ENCODE measurements around the gene IFNA2.
"Not testable (repeated sequence)": the region's sequence is repeated elsewhere in the genome, so short reads cannot be mapped to it uniquely, and the experiment has no call there.

IFNA2 gene

DNA sequence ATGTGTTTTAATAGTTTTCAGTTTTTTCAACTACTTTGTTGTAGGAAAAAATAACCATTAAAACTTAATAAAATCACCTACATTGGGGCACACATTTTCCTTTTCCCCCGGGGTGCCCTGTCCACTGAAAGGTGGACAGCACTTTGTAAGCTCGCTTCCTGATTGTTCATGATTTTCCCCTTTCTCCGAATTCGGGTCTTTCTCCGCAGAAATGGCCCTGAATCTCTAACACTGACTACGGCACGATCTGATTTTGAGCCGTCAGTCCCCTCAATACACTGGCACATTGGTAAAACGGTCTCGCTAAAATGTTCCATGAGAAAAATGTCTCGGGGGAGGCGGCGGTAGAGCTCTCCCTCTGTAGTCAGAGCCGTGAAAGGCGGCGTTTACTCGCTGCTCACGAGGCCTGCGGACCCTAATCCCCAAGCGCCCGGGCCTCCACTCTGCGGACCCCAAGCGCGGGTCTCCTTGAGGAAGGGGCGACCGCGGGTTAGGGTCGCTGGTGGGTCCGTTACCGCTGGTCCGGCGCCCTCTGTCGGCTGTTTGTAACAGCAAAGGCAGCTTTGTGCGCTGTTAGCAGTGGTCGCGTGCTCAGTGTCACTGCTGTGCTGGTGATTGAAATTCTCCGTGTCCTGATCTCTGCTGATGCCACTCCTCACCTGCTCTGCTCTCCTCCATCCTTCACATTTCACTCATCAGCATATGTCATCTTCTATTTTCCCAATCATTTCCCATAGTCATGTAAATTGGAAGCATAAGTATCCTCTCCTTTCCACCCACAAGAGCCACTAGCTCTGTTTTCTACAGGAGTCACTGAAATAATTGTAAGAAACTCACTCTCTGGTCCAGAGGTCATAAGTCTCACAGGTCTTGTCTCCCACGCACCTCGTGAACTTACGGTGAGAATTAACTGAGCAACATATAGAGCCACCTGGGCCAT is 10.8 kb upstream of the IFNA2 start:
- peak; percentile 71 for DNase-seq (ENCODE audit: low read depth)
- peak overlapping the region; percentile 40 for H3K4me3 ChIP-seq (ENCODE audit: low read depth, low read length)
- TF ChIP-seq, protein P1, sequence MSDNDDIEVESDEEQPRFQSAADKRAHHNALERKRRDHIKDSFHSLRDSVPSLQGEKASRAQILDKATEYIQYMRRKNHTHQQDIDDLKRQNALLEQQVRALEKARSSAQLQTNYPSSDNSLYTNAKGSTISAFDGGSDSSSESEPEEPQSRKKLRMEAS (IDR thresholded peaks at IDR 0.05; ENCODE audit: low read depth, low read length): no peak
- TF ChIP-seq, protein P2, sequence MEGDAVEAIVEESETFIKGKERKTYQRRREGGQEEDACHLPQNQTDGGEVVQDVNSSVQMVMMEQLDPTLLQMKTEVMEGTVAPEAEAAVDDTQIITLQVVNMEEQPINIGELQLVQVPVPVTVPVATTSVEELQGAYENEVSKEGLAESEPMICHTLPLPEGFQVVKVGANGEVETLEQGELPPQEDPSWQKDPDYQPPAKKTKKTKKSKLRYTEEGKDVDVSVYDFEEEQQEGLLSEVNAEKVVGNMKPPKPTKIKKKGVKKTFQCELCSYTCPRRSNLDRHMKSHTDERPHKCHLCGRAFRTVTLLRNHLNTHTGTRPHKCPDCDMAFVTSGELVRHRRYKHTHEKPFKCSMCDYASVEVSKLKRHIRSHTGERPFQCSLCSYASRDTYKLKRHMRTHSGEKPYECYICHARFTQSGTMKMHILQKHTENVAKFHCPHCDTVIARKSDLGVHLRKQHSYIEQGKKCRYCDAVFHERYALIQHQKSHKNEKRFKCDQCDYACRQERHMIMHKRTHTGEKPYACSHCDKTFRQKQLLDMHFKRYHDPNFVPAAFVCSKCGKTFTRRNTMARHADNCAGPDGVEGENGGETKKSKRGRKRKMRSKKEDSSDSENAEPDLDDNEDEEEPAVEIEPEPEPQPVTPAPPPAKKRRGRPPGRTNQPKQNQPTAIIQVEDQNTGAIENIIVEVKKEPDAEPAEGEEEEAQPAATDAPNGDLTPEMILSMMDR (IDR thresholded peaks at IDR 0.05; ENCODE audit: low read depth, low read length): peak; percentile 96

DNA sequence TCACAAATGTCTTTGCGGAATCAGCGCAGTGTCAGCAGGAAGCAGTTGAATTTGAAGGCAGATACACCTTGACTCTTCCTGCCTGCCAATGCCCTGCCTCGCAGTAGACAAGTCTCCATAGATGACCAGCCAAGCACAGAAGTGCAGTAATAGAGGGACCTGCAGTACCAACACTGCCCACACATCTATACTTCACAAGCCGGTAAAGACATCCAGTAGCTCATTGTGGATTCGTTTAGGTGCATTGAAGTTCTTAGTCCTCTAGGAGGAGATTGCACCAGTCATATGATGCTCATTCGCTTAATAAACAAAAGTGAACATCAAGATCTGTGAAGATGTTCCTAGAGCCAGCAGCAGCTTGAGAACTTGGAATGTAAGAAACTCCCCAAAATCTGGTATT is 7.1 kb upstream of the IFNA2 start:
- no peak for TF ChIP-seq MYC (IDR thresholded peaks at IDR 0.05; ENCODE audit: low read depth, low read length)
- TF ChIP-seq, protein P2 (IDR thresholded peaks at IDR 0.05; ENCODE audit: low read depth, low read length): peak; percentile 46
- H3K4me3 ChIP-seq (ENCODE audit: low read depth, low read length): no peak overlapping the region
- peak; percentile 65 for DNase-seq (ENCODE audit: low read depth)

GRCh38 chr9:21383627-21384026 is 1.6 kb downstream of the IFNA2 start:
- DNase-seq (ENCODE audit: low read depth): peak; percentile 44
- TF ChIP-seq, protein P1 (IDR thresholded peaks at IDR 0.05; ENCODE audit: low read depth, low read length): 0 out of 2 replicates have a peak, but pooled peaks have one; percentile 6
- no peak for TF ChIP-seq MYC (IDR thresholded peaks at IDR 0.05; ENCODE audit: low read depth, low read length)
- peak overlapping the region; percentile 8 for H3K4me3 ChIP-seq (ENCODE audit: low read depth, low read length)

- peak overlapping the region; percentile 41 for H3K4me3 ChIP-seq (ENCODE audit: low read depth, low read length)
- DNase-seq (ENCODE audit: low read depth): peak; percentile 94
- TF ChIP-seq, protein P2 (IDR thresholded peaks at IDR 0.05; ENCODE audit: low read depth, low read length): no peak
- TF ChIP-seq MYC (IDR thresholded peaks at IDR 0.05; ENCODE audit: low read depth, low read length): 0 out of 2 replicates have a peak, but pooled peaks have one; percentile 30
Measured at GRCh38 chr9:21381448-21382339, 3.5 kb downstream of the IFNA2 start.

DNA sequence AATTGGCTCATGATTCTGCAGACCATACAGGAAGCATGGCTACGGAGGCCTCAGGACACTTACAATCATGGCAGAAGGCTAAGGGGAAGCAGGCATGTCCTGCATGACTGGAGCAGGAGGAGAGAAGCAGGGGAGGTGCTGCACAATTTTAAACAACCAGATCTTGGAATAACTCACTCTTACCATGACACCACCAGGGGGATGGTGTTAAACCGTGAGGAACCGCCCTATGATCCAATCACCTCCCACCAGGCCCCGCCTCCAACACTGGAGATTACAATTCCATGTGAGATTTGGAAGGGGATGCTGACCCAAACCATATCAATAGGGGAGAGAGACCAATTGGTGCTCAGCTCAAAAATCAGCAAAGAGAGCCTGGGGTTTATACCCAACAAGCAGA is 13.7 kb downstream of the IFNA2 start:
- not testable (repeated sequence) for H3K4me3 ChIP-seq (ENCODE audit: low read depth, low read length); DNase-seq (ENCODE audit: low read depth)

GRCh38 chr9:21367957-21368356 is 17.2 kb downstream of the IFNA2 start, which contains the start of gene IFNA13:
Gene IFNA13, minus strand, starts transcription at chr9:21368057. Its CDS starts 47 bp downstream, at chr9:21368010.
- H3K4me3 ChIP-seq (ENCODE audit: low read depth, low read length): no peak within 1 kb of the TSS
- TF ChIP-seq MYC (IDR thresholded peaks at IDR 0.05; ENCODE audit: low read depth, low read length) (no peak), POLR2A (IDR thresholded peaks at IDR 0.05; ENCODE audit: extremely low read depth, insufficient read length) (no peak)
- TF ChIP-seq, protein P2 (IDR thresholded peaks at IDR 0.05; ENCODE audit: low read depth, low read length): no peak
- TF ChIP-seq, protein P1 (IDR thresholded peaks at IDR 0.05; ENCODE audit: low read depth, low read length): no peak
- DNase-seq (ENCODE audit: low read depth): no peak

DNA sequence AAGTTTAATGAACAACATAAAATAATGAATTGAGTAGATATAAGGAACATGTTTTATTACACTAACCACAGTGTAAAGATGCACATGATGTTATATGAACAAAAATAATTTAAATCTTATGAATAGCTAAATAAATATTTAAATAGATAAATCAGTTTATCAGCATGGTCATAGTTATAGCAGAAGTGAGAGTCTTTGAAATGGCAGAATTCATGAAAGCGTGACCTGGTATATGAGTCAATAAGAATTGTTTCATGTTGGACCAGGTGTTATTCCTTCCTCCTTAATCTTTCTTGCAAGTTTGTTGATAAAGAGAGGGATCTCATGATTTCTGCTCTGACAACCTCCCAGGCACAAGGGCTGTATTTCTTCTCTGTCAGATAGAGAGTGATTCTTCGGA is 18.0 kb downstream of the IFNA2 start:
- not testable (repeated sequence) for DNase-seq (ENCODE audit: low read depth); H3K4me3 ChIP-seq (ENCODE audit: low read depth, low read length)
